Kidney (tissue), 14 donors: ENCODE data around the gene GRM7. TPM values are rescaled to one million over a fixed set of nuclear protein-coding genes. Genes with fewer than 3 reads are reported as not detected.

Experiments used
- DNase-seq, 5 donors: peaks; one replicate each; pipeline ENCODE4 v3.0.0-alpha.2; 2013 to 2020
- FAIRE-seq: peaks from 2 replicates; lab custom pipeline; 2012; peaks lifted over from hg19 to GRCh38; lab: Jason Lieb, UNC
- H3K27ac ChIP-seq, 2 donors: one replicate each; pipeline ENCODE4 v1.7.0; 2013; ENCODE audit warnings: low read depth in 2 of 2, low read length in 2 of 2, inconsistent platforms in 1 of 2
- H3K27me3 ChIP-seq: one replicate; pipeline ENCODE4 v1.7.1; 2013; ENCODE audit warnings: low read length, inconsistent platforms; ENCODE audit not compliant: control insufficient read depth, insufficient read depth
- H3K36me3 ChIP-seq, 3 donors: one replicate each; pipeline versions ENCODE4 v1.7.0 to v1.7.1; 2013; ENCODE audit warnings: low read length in 3 of 3, control low read depth in 1 of 3, inconsistent platforms in 1 of 3; ENCODE audit not compliant: insufficient read depth in 3 of 3, control insufficient read depth in 2 of 3
- H3K4me1 ChIP-seq, 3 donors: one replicate each; pipeline versions ENCODE4 v1.7.0 to v1.7.1; 2013; ENCODE audit warnings: low read length in 3 of 3, inconsistent platforms in 1 of 3, low read depth in 1 of 3; ENCODE audit not compliant: control insufficient read depth in 2 of 3, insufficient read depth in 2 of 3
- H3K4me3 ChIP-seq, 3 donors: one replicate each; pipeline versions ENCODE4 v1.7.0 to v1.8.1; 2013; ENCODE audit warnings: low read length in 3 of 3, control low read depth in 1 of 3, inconsistent platforms in 1 of 3
- H3K9ac ChIP-seq, 3 donors: one replicate each; pipeline versions ENCODE4 v1.7.0 to v1.7.1; 2013; ENCODE audit warnings: low read length in 3 of 3, control low read depth in 1 of 3, inconsistent platforms in 1 of 3
- H3K9me3 ChIP-seq, 3 donors: one replicate each; pipeline versions ENCODE4 v1.7.0 to v1.7.1; 2013; ENCODE audit warnings: low read length in 3 of 3, control low read depth in 1 of 3, inconsistent platforms in 1 of 3; ENCODE audit not compliant: control insufficient read depth in 2 of 3, insufficient read depth in 1 of 3
- CTCF ChIP-seq: IDR thresholded peaks from 3 replicates; pipeline ENCODE4 v1.5.1; 2012; ENCODE audit warnings: mild to moderate bottlenecking, moderate library complexity, borderline replicate concordance; ENCODE audit not compliant: insufficient read depth; ENCODE audit errors: extremely low read depth
- intact Hi-C: fragments of 100-400 bp; cut with DNase I; formaldehyde crosslinking; loops from one replicate; pipeline ENCODE4 v1.11.1; 2022
- polyA plus RNA-seq: library from polyadenylated mRNA; stranded (reverse); fragments of 350-450 nt; fragmentation: Illumina TruSeq; extraction: RNeasy Lipid Tissue Mini Kit (QIAGEN cat#74804); gene quantifications from one replicate; pipeline ENCODE4 v1.2.3, GENCODE V29; 2014; ENCODE audit warnings: low read depth, low replicate concordance; ENCODE audit not compliant: insufficient read depth
- total RNA-seq: library from RNA; stranded (reverse); fragmentation: NEBNext Ultra II Directional; extraction: Animal tissue kit (Norgen Biotek cat#: 25700); gene quantifications from one replicate; pipeline ENCODE4 v1.2.1, GENCODE V29; 2021
- donor health status: control.
- donor health status: control.
- donor health status: control.
- donor health status: control.
- donor health status: control.
- donor health status: DM: yes; HTN: yes; CAD: no.
- donor health status: Normal renal cell carcinoma (clear cell type).

Gene GRM7
- total and polyA plus RNA-seq, 2 donors from 2014 or later: 0.16 TPM; not detected in 1

- no peak for TF ChIP-seq CTCF
- Histone ChIP-seq H3K4me3 (no peak overlapping the region), H3K27ac (no peak overlapping the region), H3K27me3 (no peaks in the 10 kb centered on the region), H3K36me3 (no peaks in the 10 kb centered on the region), H3K9me3 (no peaks in the 10 kb centered on the region), H3K9ac (no peak overlapping the region), H3K4me1 (no peaks in the 10 kb centered on the region)
- no peak for FAIRE-seq
- intact Hi-C loops: no loop called here
- DNase-seq: no peak
These were observed 251.7 kb downstream of the GRM7 start for GRCh38 chr3:7112523-7113056.

GRCh38 chr3:7144697-7145308 lies 283.9 kb downstream of the GRM7 start:
- Histone ChIP-seq H3K27ac (no peak overlapping the region), H3K4me1 (no peaks in the 10 kb centered on the region), H3K36me3 (no peaks in the 10 kb centered on the region), H3K9ac (no peak overlapping the region), H3K27me3 (no peaks in the 10 kb centered on the region), H3K9me3 (no peaks in the 10 kb centered on the region), H3K4me3 (no peak overlapping the region)
- no peak for FAIRE-seq
- TF ChIP-seq CTCF: peak; percentile 23
- DNase-seq: peak in 2 of 5 donors; percentile 17 to 25
- intact Hi-C loops: no loop called here

GRCh38 chr3:7146529-7146928 lies 285.6 kb downstream of the GRM7 start:
- Histone ChIP-seq H3K36me3 (no peaks in the 10 kb centered on the region), H3K4me1 (no peaks in the 10 kb centered on the region), H3K9me3 (no peaks in the 10 kb centered on the region), H3K4me3 (no peak overlapping the region), H3K27me3 (no peaks in the 10 kb centered on the region), H3K9ac (no peak overlapping the region), H3K27ac (no peak overlapping the region)
- no peak for TF ChIP-seq CTCF
- no peak for FAIRE-seq
- intact Hi-C loops: no loop called here
- DNase-seq: no peak
